Hepatocyte (in vitro differentiated cells): Measurements from ENCODE around the gene TNXB. TPM values are rescaled to one million over a fixed set of nuclear protein-coding genes. Genes with fewer than 3 reads are reported as not detected.
"Not testable (repeated sequence)": the region's sequence is repeated elsewhere in the genome, so short reads cannot be mapped to it uniquely, and the experiment has no call there.

Experiments
- DNase-seq: peaks from one replicate; pipeline ENCODE4 v3.0.0-alpha.2; 2016; ENCODE audit warnings: low spot score
- H2AFZ ChIP-seq: fragments of 200-600 bp; sonication (generic); 2 replicates; pipeline ENCODE4 v1.6.0; 2016; ENCODE audit warnings: antibody characterized with exemption, mild to moderate bottlenecking
- H3K27ac ChIP-seq: fragments of 200-600 bp; sonication (generic); 2 replicates; pipeline ENCODE4 v1.5.1; 2016; ENCODE audit warnings: mild to moderate bottlenecking
- H3K27me3 ChIP-seq: fragments of 200-600 bp; sonication (generic); 2 replicates; pipeline ENCODE4 v1.6.1; 2016
- H3K36me3 ChIP-seq: fragments of 200-600 bp; sonication (generic); replicated peaks from 2 replicates; pipeline ENCODE4 v1.5.1; 2016; ENCODE audit warnings: low read depth; ENCODE audit not compliant: insufficient read depth
- H3K4me1 ChIP-seq: fragments of 200-600 bp; sonication (generic); 2 replicates; pipeline ENCODE4 v1.5.1; 2016; ENCODE audit warnings: mild to moderate bottlenecking, moderate library complexity; ENCODE audit not compliant: insufficient read depth
- H3K4me2 ChIP-seq: fragments of 200-600 bp; sonication (generic); 2 replicates; pipeline ENCODE4 v1.6.0; 2016
- H3K4me3 ChIP-seq: fragments of 200-600 bp; sonication (generic); 2 replicates; pipeline ENCODE4 v1.5.1; 2016; ENCODE audit warnings: mild to moderate bottlenecking
- H3K79me2 ChIP-seq: fragments of 200-600 bp; sonication (generic); 2 replicates; pipeline ENCODE4 v1.6.0; 2017; ENCODE audit warnings: mild to moderate bottlenecking
- H3K9me2 ChIP-seq: fragments of 200-600 bp; sonication (generic); replicated peaks from 2 replicates; pipeline ENCODE4 v1.6.0; 2017; ENCODE audit warnings: mild to moderate bottlenecking; ENCODE audit not compliant: insufficient read depth
- H3K9me3 ChIP-seq: fragments of 200-600 bp; sonication (generic); 2 replicates; pipeline ENCODE4 v1.5.1; 2016; ENCODE audit warnings: low read depth, mild to moderate bottlenecking
- H4K20me1 ChIP-seq: fragments of 200-600 bp; sonication (generic); 2 replicates; pipeline ENCODE4 v1.6.0; 2016; ENCODE audit warnings: mild to moderate bottlenecking; ENCODE audit not compliant: insufficient read depth, poor library complexity, severe bottlenecking
- CTCF ChIP-seq: fragments of 200-600 bp; sonication (generic); IDR thresholded peaks from 2 replicates; pipeline ENCODE4 v1.5.1; 2016; ENCODE audit warnings: antibody characterized with exemption, mild to moderate bottlenecking; ENCODE audit not compliant: poor library complexity
- EZH2 ChIP-seq: fragments of 200-600 bp; sonication (generic); IDR thresholded peaks from 2 replicates; pipeline ENCODE4 v1.6.1; 2016; ENCODE audit warnings: antibody characterized with exemption, mild to moderate bottlenecking, borderline replicate concordance
- EZH2phosphoT487 ChIP-seq: fragments of 200-600 bp; sonication (generic); IDR thresholded peaks from one replicate; pipeline ENCODE4 v1.6.1; 2018; ENCODE audit warnings: antibody characterized with exemption, mild to moderate bottlenecking, low read depth, moderate library complexity; ENCODE audit not compliant: unreplicated experiment, severe bottlenecking
- WGBS: methylation state at CpG from one replicate; pipeline ENCODE4 v1.1.6; 2016; ENCODE audit warnings: low lambda C conversion rate; ENCODE audit errors: missing lambda C conversion rate; 5-methylcytosine and 5-hydroxymethylcytosine counted together
- polyA plus RNA-seq: library from polyadenylated mRNA; unstranded; fragments of >200 nt; fragmentation: Nextera tagmentation; extraction: Ambion mirVana; gene quantifications from 2 replicates; pipeline ENCODE4 v1.2.1, GENCODE V29; 2016
- total RNA-seq: library from RNA; depleted of rRNA; stranded (reverse); fragments of >200 nt; gene quantifications from 2 replicates; pipeline ENCODE4 v1.2.3, GENCODE V29; 2014

Gene TNXB
- total and polyA plus RNA-seq, 2 experiments from 2014 or later: 9.2 to 11.6 TPM

DNA sequence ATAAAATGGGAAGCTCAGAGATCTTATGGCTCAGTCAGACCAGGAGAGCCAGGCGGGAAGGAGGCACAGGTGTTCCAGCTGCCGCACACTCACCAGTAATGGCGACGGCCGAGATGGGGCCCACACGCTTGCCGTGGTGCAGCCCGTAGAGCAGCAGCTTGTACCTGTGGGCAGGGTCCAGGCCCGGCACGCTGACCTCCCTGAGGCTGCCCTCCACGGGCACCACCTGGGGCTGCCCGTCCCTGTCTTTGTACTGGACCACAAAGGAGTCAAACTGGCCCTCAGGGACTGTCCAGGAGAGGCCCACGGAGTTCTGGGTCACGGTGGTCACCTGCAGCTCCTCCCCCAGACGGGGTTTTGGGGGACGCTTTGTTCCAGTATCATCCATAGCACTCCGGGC lies 39.7 kb downstream of the TNXB start:
- DNase-seq: no peak
- Histone ChIP-seq H3K36me3 (no peaks in the 10 kb centered on the region), H3K4me3 (no peak overlapping the region), H2AFZ (no peak overlapping the region), H3K4me1 (no peaks in the 10 kb centered on the region), H4K20me1 (no peaks in the 10 kb centered on the region), H3K9me2 (no peaks in the 10 kb centered on the region), H3K4me2 (no peak overlapping the region), H3K79me2 (no peaks in the 10 kb centered on the region), H3K27me3 (no peaks in the 10 kb centered on the region), H3K9me3 (no peaks in the 10 kb centered on the region), H3K27ac (no peak overlapping the region)
- TF ChIP-seq EZH2 (no peak), CTCF (no peak), EZH2phosphoT487 (no peak)
- WGBS: 96% methylated on average over 17 of the region's 17 CpGs

DNA sequence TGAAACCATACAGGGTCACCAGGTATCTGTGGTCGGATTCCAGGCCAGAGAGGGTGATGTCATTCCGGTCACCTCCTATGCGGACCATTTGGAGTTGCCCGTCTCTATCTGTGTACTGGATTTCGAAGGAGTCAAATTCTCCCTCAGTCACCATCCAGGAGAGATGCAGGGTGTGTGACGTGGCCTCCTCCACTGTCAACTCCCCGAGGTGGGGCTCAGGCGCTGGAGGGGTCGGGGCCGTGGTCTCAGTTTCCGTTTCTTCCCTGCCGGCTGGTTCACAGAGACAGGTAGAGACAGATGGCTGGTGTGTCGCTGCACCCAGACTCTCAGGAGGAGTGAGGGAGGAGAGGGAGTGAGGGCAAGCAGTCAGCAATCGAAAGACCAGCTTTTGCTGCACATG lies 40.3 kb downstream of the TNXB start:
- 93% methylated on average over 14 of the region's 14 CpGs for WGBS
- H2AFZ ChIP-seq: no peak overlapping the region
- no peaks in the 10 kb centered on the region for H3K36me3 ChIP-seq

DNA sequence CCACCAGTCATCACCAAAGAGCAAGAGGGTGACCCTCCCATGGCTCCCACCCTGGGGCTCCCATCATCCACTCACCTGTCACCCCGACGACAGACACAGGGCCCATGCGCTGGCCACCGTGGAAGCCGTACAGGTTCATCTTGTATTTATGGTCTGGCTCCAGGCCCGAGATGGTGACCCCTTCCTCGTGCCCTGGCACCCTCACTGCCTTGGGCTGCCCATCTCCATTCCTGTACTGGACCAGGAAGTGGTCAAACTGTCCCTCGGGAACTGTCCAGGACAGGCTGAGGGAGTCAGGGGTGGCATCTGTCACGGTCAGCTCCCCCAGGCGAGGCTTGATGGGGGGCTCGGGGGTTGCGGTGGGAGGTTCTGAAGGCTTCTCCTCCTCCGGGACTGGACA lies 40.8 kb downstream of the TNXB start:
- H3K27me3 ChIP-seq, H3K4me3 ChIP-seq, H3K9me3 ChIP-seq, H3K79me2 ChIP-seq, H4K20me1 ChIP-seq, H3K4me1 ChIP-seq, H3K27ac ChIP-seq, H3K4me2 ChIP-seq, H2AFZ ChIP-seq, DNase-seq, H3K36me3 ChIP-seq, H3K9me2 ChIP-seq: not testable (repeated sequence)
- WGBS: 92% methylated on average over 13 of the region's 13 CpGs

More for the DNA sequence above, 40.3 kb downstream of the TNXB start:
- no peak overlapping the region for H3K27ac ChIP-seq
- no peak overlapping the region for H3K4me2 ChIP-seq
- H3K4me1 ChIP-seq: no peaks in the 10 kb centered on the region
- TF ChIP-seq EZH2phosphoT487: no peak
- no peak for TF ChIP-seq CTCF
- TF ChIP-seq EZH2: no peak
- no peak overlapping the region for H3K4me3 ChIP-seq
- H3K27me3 ChIP-seq: no peaks in the 10 kb centered on the region
- H3K9me3 ChIP-seq: no peaks in the 10 kb centered on the region
- no peaks in the 10 kb centered on the region for H4K20me1 ChIP-seq
- no peaks in the 10 kb centered on the region for H3K79me2 ChIP-seq
- no peak for DNase-seq
- H3K9me2 ChIP-seq: no peaks in the 10 kb centered on the region

- not testable (repeated sequence) for H3K9me3 ChIP-seq, H3K36me3 ChIP-seq
- WGBS: 96% methylated on average over 18 of the region's 19 CpGs
Observed at GRCh38 chr6:32067521-32067920, 41.6 kb downstream of the TNXB start.

DNA sequence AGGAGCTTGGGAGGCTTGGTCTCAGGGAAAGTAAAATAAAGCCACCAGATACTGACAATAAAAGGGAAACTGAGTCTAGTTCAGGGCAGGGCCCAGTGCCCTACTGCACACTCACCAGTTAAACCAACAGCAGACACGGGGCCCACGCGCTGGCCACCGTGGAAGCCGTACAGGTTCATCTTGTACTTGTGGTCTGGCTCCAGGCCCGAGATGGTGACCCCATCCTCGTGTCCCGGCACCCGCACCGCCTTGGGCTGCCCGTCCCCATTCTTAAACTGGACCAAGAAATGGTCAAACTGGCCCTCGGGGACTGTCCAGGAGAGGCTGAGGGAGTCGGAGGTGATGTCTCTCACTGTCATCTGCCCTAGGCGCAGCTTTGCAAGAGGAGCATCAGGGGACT lies 44.4 kb downstream of the TNXB start:
- Histone ChIP-seq H2AFZ (no peak overlapping the region), H3K9me2 (no peaks in the 10 kb centered on the region), H3K27me3 (no peaks in the 10 kb centered on the region), H3K27ac (no peak overlapping the region), H3K79me2 (no peaks in the 10 kb centered on the region), H3K4me2 (no peak overlapping the region), H3K9me3 (no peaks in the 10 kb centered on the region), H4K20me1 (no peaks in the 10 kb centered on the region), H3K36me3 (no peaks in the 10 kb centered on the region), H3K4me1 (no peaks in the 10 kb centered on the region), H3K4me3 (no peak overlapping the region)
- TF ChIP-seq EZH2phosphoT487 (no peak), EZH2 (no peak), CTCF (no peak)
- 91% methylated on average over 14 of the region's 14 CpGs for WGBS
- no peak for DNase-seq

More at GRCh38 chr6:32067521-32067920, 41.6 kb downstream of the TNXB start:
- not testable (repeated sequence) for H4K20me1 ChIP-seq, H3K4me1 ChIP-seq, H3K4me3 ChIP-seq, H3K4me2 ChIP-seq, H3K27ac ChIP-seq, H3K9me2 ChIP-seq, H2AFZ ChIP-seq, DNase-seq, H3K27me3 ChIP-seq, H3K79me2 ChIP-seq
